K562 (cell line): Measurements from ENCODE around the gene NRXN2. TPM values are rescaled to one million over a fixed set of nuclear protein-coding genes. Genes with fewer than 3 reads are reported as not detected.

Experiments used
- ATAC-seq: fragments of 200-7000 bp; cut with Tn5 transposase; 3 replicates; pipeline ENCODE4 v1.9.1; 2020; ENCODE audit warnings: moderate library complexity
- BruUV-seq: library from RNA; stranded (reverse); fragments of 400-500 nt; replicated peaks from 2 replicates; lab custom pipeline; 2021; lab: Mats Ljungman, UMichigan
- CTCF ChIA-PET: fragments of 300-600 bp; formaldehyde crosslinking; extraction: SDS; loops from one replicate; lab custom pipeline; 2021; ENCODE audit warnings: low intra/inter-chr PET ratio; lab: Yijun Ruan, JAX
- POLR2A ChIA-PET: fragments of 300-600, 350-650 bp; sonication (Branson Sonifier 250); formaldehyde crosslinking; extraction: SDS; loops from one replicate; lab custom pipeline; 2021; ENCODE audit warnings: antibody characterized with exemption, inconsistent platforms; lab: Yijun Ruan, JAX
- DNase-seq, 4 experiments: peaks; one replicate each; pipeline versions ENCODE4 v3.0.0 to v3.0.0-alpha.2; 2011 to 2018; ENCODE audit warnings: low spot score in 3 of 4, mixed read lengths in 3 of 4; ENCODE audit errors: extremely low read depth in 1 of 4
- FAIRE-seq: peaks from 2 replicates; lab custom pipeline; 2011; peaks lifted over from hg19 to GRCh38; lab: Jason Lieb, UNC
- H2AFZ ChIP-seq: 2 replicates; pipeline ENCODE4 v1.6.0; 2011; ENCODE audit warnings: low read depth, low read length, control low read depth, inconsistent platforms
- H3K27ac ChIP-seq: fragments of 200-600 bp; 3 replicates; pipeline ENCODE4 v1.8.0; 2011; ENCODE audit warnings: low read depth, mild to moderate bottlenecking, control low read depth, inconsistent platforms, low read length, moderate library complexity, mixed read lengths; ENCODE audit errors: extremely low read depth
- H3K27me3 ChIP-seq, 2 experiments: fragments of 300-600 bp in 1 of 2; 2 replicates in 1 of 2; 3 replicates in 1 of 2; pipeline versions ENCODE4 v1.6.0 to v1.8.0; 2011; ENCODE audit warnings: inconsistent platforms in 2 of 2, low read length in 2 of 2, mild to moderate bottlenecking in 1 of 2, mixed read lengths in 1 of 2, moderate library complexity in 1 of 2; ENCODE audit not compliant: control insufficient read depth in 2 of 2, insufficient read depth in 2 of 2
- H3K36me3 ChIP-seq: fragments of 300-600 bp; 3 replicates; pipeline ENCODE4 v1.8.0; 2011; ENCODE audit warnings: mild to moderate bottlenecking, low read length, inconsistent platforms; ENCODE audit not compliant: control insufficient read depth, insufficient read depth
- H3K4me1 ChIP-seq, 2 experiments: fragments of 200-600 bp in 1 of 2; replicated peaks in 1 of 2; 2 replicates in 1 of 2; 3 replicates in 1 of 2; pipeline versions ENCODE4 v1.5.1 to v1.8.0; 2011; ENCODE audit warnings: inconsistent platforms in 2 of 2, low read length in 2 of 2, mild to moderate bottlenecking in 1 of 2, mixed read lengths in 1 of 2, moderate library complexity in 1 of 2; ENCODE audit not compliant: control insufficient read depth in 2 of 2, insufficient read depth in 2 of 2
- H3K4me2 ChIP-seq: 2 replicates; pipeline ENCODE4 v1.6.1; 2011; ENCODE audit warnings: low read length, control low read depth, inconsistent platforms, mixed read lengths; ENCODE audit not compliant: insufficient read depth
- H3K4me3 ChIP-seq: fragments of 200-600 bp; sonication (generic), shearing (Covaris generic); 2 replicates; pipeline ENCODE4 v1.5.1; 2016; ENCODE audit warnings: control low read depth, inconsistent platforms
- H3K79me2 ChIP-seq: fragments of 200-600 bp; 3 replicates; pipeline ENCODE4 v1.8.0; 2011; ENCODE audit warnings: low read length, inconsistent platforms; ENCODE audit not compliant: control insufficient read depth, insufficient read depth
- H3K9ac ChIP-seq, 2 experiments: 2 replicates each; pipeline versions ENCODE4 v1.6.0 to v1.6.1; 2011; ENCODE audit warnings: low read depth in 2 of 2, low read length in 2 of 2, control low read depth in 1 of 2, inconsistent platforms in 1 of 2, mild to moderate bottlenecking in 1 of 2, mixed read lengths in 1 of 2; ENCODE audit not compliant: insufficient read depth in 1 of 2
- H3K9me1 ChIP-seq: one replicate; pipeline ENCODE4 v1.6.0; 2011; ENCODE audit warnings: inconsistent platforms, mild to moderate bottlenecking, low read length, moderate library complexity; ENCODE audit not compliant: control insufficient read depth, insufficient read depth
- H3K9me3 ChIP-seq: replicated peaks from 2 replicates; pipeline ENCODE4 v1.5.1; 2011; ENCODE audit warnings: low read depth, low read length, inconsistent platforms; ENCODE audit not compliant: control insufficient read depth, insufficient read depth
- H4K20me1 ChIP-seq: replicated peaks from 2 replicates; pipeline ENCODE4 v1.6.1; 2011; ENCODE audit warnings: low read length, inconsistent platforms, mixed read lengths; ENCODE audit not compliant: control insufficient read depth, insufficient read depth
- ATF3 ChIP-seq, 2 experiments: fragments of 450-650 bp in 1 of 2; sonication (generic) in 1 of 2; formaldehyde crosslinking in 1 of 2; IDR thresholded peaks in 1 of 2; conservative IDR thresholded peaks in 1 of 2; 2 replicates each; pipeline versions ENCODE4 v1.6.1 to v1.8.1; 2016 to 2023; ENCODE audit warnings: mild to moderate bottlenecking in 2 of 2, moderate library complexity in 2 of 2, inconsistent platforms in 1 of 2, missing genetic modification reagents in 1 of 2
- CBFA2T3 ChIP-seq: fragments of 450-650 bp; IDR thresholded peaks from 2 replicates; pipeline ENCODE4 v1.6.1; 2017
- CTBP1 ChIP-seq: fragments of 450-650 bp; IDR thresholded peaks from 2 replicates; pipeline ENCODE4 v1.6.1; 2016; ENCODE audit warnings: borderline replicate concordance
- PHF21A ChIP-seq: fragments of 450-650 bp; IDR thresholded peaks from 2 replicates; pipeline ENCODE4 v1.6.1; 2017; ENCODE audit warnings: low read depth, borderline replicate concordance
- TRIM25 ChIP-seq: fragments of 450-650 bp; IDR thresholded peaks from 2 replicates; pipeline ENCODE4 v1.7.0; 2016; ENCODE audit warnings: borderline replicate concordance
- TSC22D4 ChIP-seq: fragments of 450-650 bp; IDR thresholded peaks from 2 replicates; pipeline ENCODE4 v1.6.1; 2016; ENCODE audit warnings: missing genetic modification characterization, missing biosample characterization, control low read depth
- YY1 ChIP-seq, 3 experiments: IDR thresholded peaks; 2 replicates each; pipeline ENCODE4 v1.6.1; 2011; ENCODE audit warnings: low read length in 2 of 3, mild to moderate bottlenecking in 2 of 3, moderate library complexity in 2 of 3, borderline replicate concordance in 1 of 3, control low read depth in 1 of 3, low read depth in 1 of 3; ENCODE audit not compliant: insufficient read depth in 3 of 3, insufficient replicate concordance in 2 of 3, control insufficient read depth in 1 of 3, insufficient read length in 1 of 3; ENCODE audit errors: extremely low read depth in 1 of 3
- ZNF146 ChIP-seq: IDR thresholded peaks from one replicate; pipeline ENCODE4 v1.6.1; 2018; ENCODE audit warnings: missing compliant biosample characterization; ENCODE audit not compliant: unreplicated experiment
- WGBS: fragments of 100-300 bp; shearing (Covaris generic); methylation state at CpG from one replicate; pipeline ENCODE4 v1.1.6; 2016; ENCODE audit warnings: low coverage, mixed read lengths; ENCODE audit not compliant: insufficient coverage; ENCODE audit errors: missing lambda C conversion rate; 5-methylcytosine and 5-hydroxymethylcytosine counted together
- in situ Hi-C: fragments of 300-500 bp; cut with MboI; formaldehyde crosslinking; loops from 4 replicates; pipeline ENCODE4 v1.15.0; 2018; ENCODE audit warnings: inconsistent platforms, mixed read lengths
- intact Hi-C: fragments of 100-400 bp; cut with micrococcal nuclease; formaldehyde crosslinking; loops from 2 replicates; pipeline ENCODE4 v1.14.2; 2022
- polyA plus RNA-seq, 8 experiments: library from polyadenylated mRNA; depleted of rRNA in 4 of 8; stranded (reverse) in 5 of 8; unstranded in 3 of 8; fragments of >200 nt; fragmentation: Nextera tagmentation in 2 of 8; fragmentation: Illumina TruSeq in 1 of 8; extraction: Ambion mirVana in 2 of 8; extraction: Trizol in 1 of 8; gene quantifications; 2 replicates each; pipeline versions ENCODE4 v1.2.1 to v1.2.3, GENCODE V29; 2011 to 2014; ENCODE audit warnings: inconsistent platforms in 1 of 8, missing spikeins in 1 of 8
- total RNA-seq, 7 experiments: library from RNA; depleted of rRNA in 6 of 7; stranded (reverse); fragments of >200 nt in 6 of 7; fragmentation: Illumina TruSeq in 2 of 7; extraction: Trizol in 2 of 7; gene quantifications; 2 replicates each; pipeline versions ENCODE4 v1.2.1 to v1.2.3, GENCODE V29; 2011 to 2021; ENCODE audit warnings: low replicate concordance in 1 of 7
- TF ChIP-seq, protein P1 (sequence below): sonication (generic); formaldehyde crosslinking; IDR thresholded peaks from 2 replicates; pipeline ENCODE4 v1.8.0; 2022; ENCODE audit warnings: missing genetic modification reagents, mild to moderate bottlenecking, borderline replicate concordance

The NRXN2 gene
- total and polyA plus RNA-seq, 9 of the 15 experiments (the other 6 are each of a cell fraction or from before 2014, with no cell fraction given), result 0.07 to 0.47 (median 0.15) TPM; not detected in 4

DNA sequence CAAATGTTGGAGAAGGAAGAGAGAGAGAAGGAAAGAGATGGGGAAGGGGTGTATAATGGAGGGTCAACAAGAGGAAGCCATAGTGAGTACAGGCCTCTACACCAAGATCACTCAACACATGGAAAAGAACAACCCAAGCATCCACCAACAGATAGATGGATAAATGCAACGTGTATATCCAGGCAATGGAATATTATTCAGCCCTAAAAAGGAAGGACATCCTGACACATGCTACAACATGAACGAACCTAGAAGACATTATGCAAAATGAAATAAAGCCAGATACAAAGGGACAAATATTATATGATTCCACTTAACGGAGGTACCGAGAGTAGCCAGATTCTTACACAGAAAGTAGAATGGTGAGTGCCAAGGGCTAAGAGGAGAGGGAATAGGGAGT lies 59.3 kb downstream of the NRXN2 start:
- no peaks in the 10 kb centered on the region for H3K9me1 ChIP-seq
- WGBS, result 59% methylated on average over 4 of the region's 4 CpGs
- POLR2A ChIA-PET, result no interaction called here
- no peaks in the 10 kb centered on the region for H3K9me3 ChIP-seq
- DNase-seq, result no peak
- no peak for ATAC-seq
- peaks cover 24 to 31% of the 10 kb centered on the region in 2 experiments for H3K4me1 ChIP-seq
- no peak overlapping the region for H3K4me3 ChIP-seq
- FAIRE-seq, result no peak
- CTCF ChIA-PET, result no interaction called here
- no peaks in the 10 kb centered on the region for H4K20me1 ChIP-seq
- no peak overlapping the region for H3K27ac ChIP-seq
- H3K79me2 ChIP-seq, result no peaks in the 10 kb centered on the region
- no peaks in the 10 kb centered on the region for H3K36me3 ChIP-seq
- H3K4me2 ChIP-seq, result no peak overlapping the region
- no peaks in the 10 kb centered on the region for H3K27me3 ChIP-seq
- no peak for TF ChIP-seq TRIM25
- TF ChIP-seq ZNF146 (CRISPR knock-in tag), result peak; percentile 89
- BruUV-seq, result no TSS peak
- in situ Hi-C loops (loop anchor here (5.0 kb wide), 1 partner anchor 74 kb away; no protein-coding TSS in a partner anchor), intact Hi-C loops (no loop called here)
- H2AFZ ChIP-seq, result no peak overlapping the region
- no peak overlapping the region for H3K9ac ChIP-seq

DNA sequence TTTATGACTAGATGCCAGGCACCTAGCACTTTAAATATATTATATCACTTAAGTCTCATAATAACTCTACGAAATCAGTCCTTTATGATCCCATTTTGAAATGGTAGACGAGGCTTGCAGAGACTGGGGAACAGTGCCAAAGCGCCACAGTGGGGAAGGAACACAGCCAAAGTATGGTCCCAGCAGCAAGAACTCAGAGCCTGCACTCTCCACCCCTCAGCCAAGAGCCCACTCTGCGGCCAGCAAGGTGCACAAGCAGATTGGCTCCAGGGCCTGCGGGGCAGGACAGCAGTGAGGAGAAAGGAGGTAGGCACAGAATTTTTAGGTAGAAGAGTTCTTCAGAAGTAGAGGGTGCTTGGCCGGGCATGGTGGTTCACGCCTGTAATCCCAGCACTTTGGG lies 61.4 kb downstream of the NRXN2 start:
- ChIA-PET POLR2A (interaction anchor here (0.9 kb wide), 2 partner anchors 9 to 27 kb away, joined by 3 to 4 read pairs; no protein-coding TSS in a partner anchor), CTCF (no interaction called here)
- H2AFZ ChIP-seq, result no peak overlapping the region
- intact Hi-C loops, result no loop called here
- H3K79me2 ChIP-seq, result no peaks in the 10 kb centered on the region
- peaks cover 40 to 41% of the 10 kb centered on the region in 2 experiments for H3K4me1 ChIP-seq
- no peak overlapping the region for H3K4me2 ChIP-seq
- H3K4me3 ChIP-seq, result no peak overlapping the region
- FAIRE-seq (no peak), DNase-seq (no peak), ATAC-seq (no peak)
- H3K27ac ChIP-seq, result no peak overlapping the region
- no peaks in the 10 kb centered on the region for H3K36me3 ChIP-seq
- H3K9ac ChIP-seq, result peak overlapping the region in 1 of 2 experiments; percentile 70; a peak in 2 of 4 replicates
- no peaks in the 10 kb centered on the region for H3K9me3 ChIP-seq
- H4K20me1 ChIP-seq, result no peaks in the 10 kb centered on the region
- H3K27me3 ChIP-seq, result no peaks in the 10 kb centered on the region
- 71% methylated on average over 7 of the region's 7 CpGs for WGBS
- BruUV-seq, result no TSS peak
- in situ Hi-C loops, result loop anchor here (5.0 kb wide), 1 partner anchor 76 kb away; no protein-coding TSS in a partner anchor
- H3K9me1 ChIP-seq, result no peaks in the 10 kb centered on the region
- TF ChIP-seq YY1 (IDR thresholded peaks at IDR 0.05; ENCODE audit: borderline replicate concordance in 1 of 3, control insufficient read depth in 1 of 3, extremely low read depth in 1 of 3, insufficient read depth in 3 of 3, insufficient read length in 1 of 3, insufficient replicate concordance in 2 of 3, low read depth in 1 of 3, low read length in 2 of 3), result no peak
- no peak for TF ChIP-seq PHF21A
- no peak for TF ChIP-seq CTBP1
- TF ChIP-seq TSC22D4, result no peak
- no peak for TF ChIP-seq CBFA2T3
- TF ChIP-seq, protein P1, sequence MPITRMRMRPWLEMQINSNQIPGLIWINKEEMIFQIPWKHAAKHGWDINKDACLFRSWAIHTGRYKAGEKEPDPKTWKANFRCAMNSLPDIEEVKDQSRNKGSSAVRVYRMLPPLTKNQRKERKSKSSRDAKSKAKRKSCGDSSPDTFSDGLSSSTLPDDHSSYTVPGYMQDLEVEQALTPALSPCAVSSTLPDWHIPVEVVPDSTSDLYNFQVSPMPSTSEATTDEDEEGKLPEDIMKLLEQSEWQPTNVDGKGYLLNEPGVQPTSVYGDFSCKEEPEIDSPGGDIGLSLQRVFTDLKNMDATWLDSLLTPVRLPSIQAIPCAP (CRISPR knock-in tag), result no peak
- no peak for TF ChIP-seq ATF3 (IDR thresholded peaks at IDR 0.05)
- TF ChIP-seq ATF3 (CRISPR knock-in tag; conservative IDR thresholded peaks at IDR 0.05), result no peak
